NCI-H1092 treated with DMSO at 0.1 percent for 48 hours (cell line): ENCODE measurements around the gene GJB6.
A peak's percentile ranks its signal among the peaks of the same experiment; 100 is the strongest.

Experiments used
- DNase-seq: peaks from one replicate; lab custom pipeline; 2025; lab: John Stamatoyannopoulos, UW

The GJB6 gene

DNA sequence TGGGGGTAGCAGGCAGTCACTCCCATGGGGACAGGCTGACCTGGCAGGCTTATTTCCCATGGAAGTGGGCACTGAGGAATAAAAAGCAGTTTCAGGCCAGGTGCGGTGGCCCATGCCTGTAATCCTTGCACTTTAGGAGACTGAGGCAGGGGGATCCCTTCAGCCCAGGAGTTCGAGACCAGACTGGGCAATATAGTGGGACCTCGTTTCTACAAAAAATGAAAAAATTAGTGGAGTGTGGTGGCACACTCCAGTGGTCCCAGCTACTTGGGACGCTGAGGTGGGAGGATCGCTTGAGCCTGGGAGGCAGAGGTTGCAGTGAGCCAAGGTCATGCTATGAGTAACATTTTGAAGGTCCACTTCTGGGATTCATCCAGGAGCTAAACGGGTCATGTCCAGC is 45.3 kb downstream of the GJB6 start:
- no peak for DNase-seq

DNA sequence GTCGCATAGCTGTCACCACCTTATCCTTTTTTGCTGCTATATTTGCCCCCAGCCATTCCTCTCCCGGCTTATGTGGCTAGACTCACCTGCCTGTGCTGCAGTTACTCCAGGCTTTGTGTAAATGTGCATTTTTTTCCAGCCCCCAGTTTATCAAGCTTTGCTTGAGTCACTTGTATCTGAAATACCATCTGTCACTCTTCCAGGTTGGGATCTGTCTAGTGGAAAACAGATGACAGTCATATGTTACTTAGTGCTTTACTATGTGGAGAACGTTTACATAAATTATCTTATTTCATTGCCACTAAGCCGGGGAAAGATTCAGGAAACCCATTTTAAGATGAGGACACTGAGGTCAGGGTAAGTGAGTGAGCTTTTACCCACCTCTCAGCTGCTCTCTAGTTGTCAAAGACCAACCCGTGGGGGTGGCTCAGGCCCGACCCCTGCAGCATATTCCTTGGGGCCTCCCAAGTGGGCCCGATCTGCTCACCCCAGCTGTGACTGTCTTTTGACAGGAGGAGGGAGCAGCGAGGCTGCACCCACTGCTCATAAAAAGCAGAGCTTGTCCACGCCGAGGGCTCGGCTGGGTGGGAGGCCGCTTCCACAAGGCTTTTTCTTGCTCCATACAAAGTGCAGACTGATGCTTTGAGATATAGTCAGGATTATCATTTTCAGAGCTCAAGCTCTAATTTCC is 46.6 kb downstream of the GJB6 start:
- no peak for DNase-seq

DNA sequence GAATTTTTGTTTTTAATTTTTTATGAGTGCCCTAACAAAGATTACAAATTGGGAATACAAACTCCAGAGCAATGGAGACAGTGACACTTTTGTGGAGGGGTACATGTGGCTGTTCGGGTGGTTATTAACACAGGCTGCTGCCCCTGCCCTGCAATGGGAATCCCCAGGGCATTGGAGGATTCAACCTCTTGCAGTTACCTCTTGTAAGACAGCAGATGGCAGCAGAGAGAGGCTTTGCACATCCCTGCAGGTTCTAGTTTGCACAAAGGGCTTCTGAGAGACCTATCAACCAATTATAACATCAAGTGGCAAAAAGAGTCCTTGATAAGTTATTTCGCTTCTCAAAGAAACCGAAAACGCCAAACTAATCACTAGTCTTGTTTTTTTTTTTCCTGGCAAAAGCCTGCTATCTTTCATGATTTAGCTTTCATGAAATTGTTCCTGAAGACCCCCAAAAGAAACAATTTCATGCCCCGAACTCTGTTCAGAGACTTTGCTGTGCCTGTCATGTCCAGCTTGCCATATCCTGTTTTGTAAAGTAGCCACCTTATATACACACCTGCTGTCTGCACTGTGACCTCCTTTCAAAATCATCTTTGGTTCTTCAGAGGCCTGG is 49.8 kb downstream of the GJB6 start:
- DNase-seq = peak; percentile 72

DNA sequence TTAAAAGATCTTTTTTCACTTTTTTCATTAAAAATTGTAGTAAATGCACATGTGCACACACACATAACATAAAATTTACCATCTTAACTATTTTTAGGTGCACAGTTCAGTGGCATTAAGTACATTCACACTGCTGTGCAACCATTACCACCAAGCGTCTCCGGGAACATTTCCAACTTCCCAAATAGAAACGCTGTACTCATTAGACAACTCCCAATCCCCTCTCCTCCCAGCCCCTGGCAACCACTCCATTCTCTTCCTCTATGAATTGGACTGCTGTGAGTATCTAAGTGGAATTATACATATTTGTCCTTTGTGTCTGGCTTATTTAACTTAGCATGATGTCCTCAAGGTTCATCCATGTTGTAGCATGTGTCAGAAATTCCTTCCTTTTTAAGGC is 50.9 kb downstream of the GJB6 start:
- peak; percentile 16 for DNase-seq

DNA sequence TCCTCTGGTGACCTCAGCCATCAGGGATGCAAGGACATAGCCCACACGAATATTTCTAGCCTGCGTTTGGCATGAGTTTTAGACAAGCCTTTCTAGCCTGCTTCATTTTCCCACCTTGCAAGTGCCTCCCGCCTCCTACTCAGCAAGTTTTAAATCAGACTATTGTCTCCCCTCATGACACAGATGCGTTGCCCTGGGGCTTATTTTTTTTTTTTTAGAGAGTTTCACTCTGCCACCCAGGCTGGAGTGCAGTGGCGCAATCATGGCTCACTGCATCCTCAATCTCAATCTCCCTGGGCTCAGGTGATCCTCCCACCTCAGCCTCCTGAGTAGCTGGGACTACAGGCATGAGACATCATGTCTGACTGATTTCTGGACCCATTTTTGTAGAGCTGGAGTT is 54.0 kb downstream of the GJB6 start:
- DNase-seq = no peak

DNA sequence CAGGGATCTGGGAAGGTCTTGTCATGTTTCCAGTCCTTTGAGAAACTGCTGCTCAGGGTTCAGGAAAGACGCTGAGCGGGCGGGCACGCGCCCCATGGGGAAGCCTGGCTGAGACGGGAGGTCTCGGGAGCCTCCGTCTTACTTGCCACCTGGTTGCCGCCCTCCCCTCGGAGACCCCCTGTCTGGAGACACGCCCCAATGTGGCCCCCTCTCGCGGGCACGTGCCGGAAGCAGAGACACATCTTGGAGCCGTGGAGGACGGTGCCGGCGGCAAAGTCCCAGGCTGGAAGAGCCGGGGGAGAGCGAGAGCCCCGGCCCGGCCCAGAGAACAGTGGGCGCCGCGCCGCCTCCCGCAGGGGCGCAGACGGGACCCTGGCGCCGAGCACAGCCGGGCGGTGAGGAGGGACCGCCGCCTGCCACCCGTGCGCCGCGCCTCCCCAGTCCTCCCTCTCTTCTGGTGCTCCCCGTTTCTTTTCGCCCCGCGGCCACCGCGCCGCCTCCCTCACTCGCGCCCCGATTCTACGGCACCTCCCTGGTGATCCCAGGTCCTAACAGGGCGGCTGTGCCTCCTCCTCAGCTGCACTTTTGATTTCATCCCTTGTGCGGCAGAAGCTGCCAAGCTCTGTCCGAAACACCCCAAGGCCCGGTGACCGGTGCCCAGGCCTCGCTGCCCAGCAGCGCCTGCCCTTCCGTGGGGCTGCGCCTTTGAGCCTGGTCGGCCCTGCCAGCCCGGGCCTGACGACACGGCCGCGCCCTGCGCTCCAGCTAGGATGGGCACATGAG is 54.9 kb downstream of the GJB6 start:
- DNase-seq = no peak

DNA sequence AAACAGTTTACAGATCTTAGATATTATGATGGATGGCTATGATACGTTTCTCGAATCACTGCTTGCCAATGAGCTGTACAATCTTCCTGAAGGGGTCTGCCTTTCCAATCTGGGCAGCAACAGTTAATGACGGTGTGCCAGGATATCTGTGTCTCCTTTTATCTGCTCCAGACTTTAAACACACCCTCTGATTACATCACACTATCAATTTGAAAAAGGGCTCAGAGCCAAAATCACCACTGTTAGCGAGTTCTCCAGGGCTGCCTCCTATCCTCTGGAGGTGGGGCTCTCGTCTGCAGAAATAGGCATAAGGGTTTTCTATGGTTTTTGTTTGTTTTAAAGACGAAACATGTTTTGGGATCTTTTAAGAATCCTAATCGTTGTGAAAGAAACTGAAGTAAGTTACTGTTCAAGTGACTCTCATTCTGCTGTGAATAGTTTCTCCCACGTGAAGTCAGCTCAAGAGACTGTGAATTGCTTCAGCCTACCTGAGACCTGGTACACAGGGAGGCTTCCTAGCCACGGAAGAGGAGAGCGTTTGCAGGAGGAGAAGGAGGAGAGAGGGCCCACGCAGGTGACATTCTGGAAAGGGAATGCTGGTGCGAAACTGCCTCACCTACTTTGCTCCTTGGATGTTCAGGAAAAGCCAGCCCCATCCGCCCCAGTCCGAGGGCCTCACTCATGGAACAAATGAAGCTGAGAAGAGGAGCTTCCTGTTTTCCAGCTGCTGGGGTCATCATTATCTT is 56.0 kb downstream of the GJB6 start:
- DNase-seq = peak; percentile 20

DNA sequence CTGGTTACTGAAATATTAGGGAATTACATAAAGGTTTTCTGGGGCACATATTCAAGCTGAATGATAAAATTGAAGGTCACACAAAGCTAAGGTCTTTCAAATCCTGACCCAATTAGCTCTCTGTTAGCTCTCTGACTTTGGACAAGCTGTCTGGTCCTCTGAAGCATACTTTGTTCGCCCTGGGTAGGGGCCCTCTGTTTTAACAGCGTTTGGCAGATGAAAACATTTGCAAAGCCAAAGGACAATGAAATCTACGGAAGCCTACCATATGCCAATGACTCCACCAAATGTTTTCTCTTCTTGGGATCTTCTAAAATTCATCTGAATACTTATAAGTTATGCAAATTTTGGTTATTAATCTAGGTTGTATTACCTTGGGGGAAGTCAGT is 56.7 kb downstream of the GJB6 start:
- no peak for DNase-seq

DNA sequence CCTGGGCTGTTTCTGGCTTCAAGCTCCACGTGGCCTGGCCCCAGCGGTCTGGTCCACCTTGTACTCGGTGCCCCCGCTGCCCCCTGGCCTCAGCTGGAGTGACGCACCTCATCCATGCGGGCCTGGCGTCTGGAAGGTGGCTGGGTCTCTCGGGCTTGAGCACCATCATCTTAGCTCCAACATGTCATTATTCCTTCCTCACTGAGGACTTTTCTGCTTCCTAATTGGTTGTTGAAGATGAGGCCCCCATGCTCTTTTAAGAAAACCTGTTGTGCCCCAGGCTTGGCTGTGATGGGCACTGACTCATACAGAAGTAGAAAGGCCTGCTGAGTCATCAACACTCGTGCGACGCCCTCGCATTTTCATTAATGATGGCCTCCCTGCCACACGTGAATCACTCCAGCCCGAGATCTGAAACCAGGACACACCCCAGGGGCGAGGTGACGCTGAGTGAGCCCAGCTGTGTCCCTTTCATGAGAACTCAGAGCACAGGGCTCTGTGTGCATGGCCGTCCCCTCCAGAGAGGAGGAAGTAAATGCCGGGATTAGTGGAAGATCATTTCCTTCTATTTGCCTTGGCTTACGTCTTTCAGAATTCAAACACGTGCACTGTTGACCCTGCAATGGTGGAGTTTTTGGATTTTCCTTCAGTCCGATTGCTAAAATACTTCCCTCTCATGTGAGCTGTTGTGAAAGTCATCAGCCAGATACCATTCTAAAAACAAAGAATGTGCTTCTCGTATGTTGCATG is 57.3 kb downstream of the GJB6 start:
- no peak for DNase-seq

DNA sequence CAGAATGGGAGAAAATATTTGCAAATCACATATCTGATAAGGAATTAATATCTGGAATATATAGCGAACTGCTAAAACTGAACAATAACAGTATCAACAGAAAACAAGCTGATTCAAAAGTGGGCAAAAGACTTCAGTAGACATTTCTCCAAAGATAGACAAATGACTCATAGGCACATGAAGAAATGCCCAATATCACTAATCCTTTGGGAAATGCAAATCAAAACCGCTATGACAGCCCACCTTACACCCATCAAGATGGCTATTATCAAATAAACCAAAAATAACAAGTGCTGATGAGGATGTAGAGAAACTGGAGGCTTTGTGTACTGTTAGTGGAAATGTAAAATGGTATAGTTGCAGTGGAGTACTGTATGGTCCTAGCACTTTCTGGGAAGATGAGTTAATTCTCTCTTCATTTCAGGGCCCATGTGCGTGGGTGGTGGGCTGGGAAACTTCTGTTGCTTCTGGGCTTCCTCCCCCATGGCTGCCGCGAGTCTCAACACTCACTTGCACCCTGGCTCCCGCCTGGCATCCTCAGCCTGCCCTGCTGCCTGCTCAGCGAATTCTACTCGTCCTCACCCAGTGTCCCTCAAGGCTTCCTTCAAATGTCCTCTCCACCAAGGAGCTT is 58.9 kb downstream of the GJB6 start:
- DNase-seq = no peak
